Endothelial cell of umbilical vein (primary cell): ENCODE measurements around the gene DCC. TPM values are rescaled to one million over a fixed set of nuclear protein-coding genes. Genes with fewer than 3 reads are reported as not detected.

ENCODE experiments used
- BruUV-seq: library from RNA; stranded (reverse); fragments of 400-500 nt; replicated peaks from 2 replicates; lab custom pipeline; 2021; lab: Mats Ljungman, UMichigan
- CTCF ChIA-PET: fragments of 300-600, 350-600 bp; sonication (Branson Sonifier 250); formaldehyde crosslinking; loops from one replicate; lab custom pipeline; 2021; ENCODE audit warnings: antibody characterized with exemption, inconsistent platforms; lab: Charles Lee
- POLR2A ChIA-PET: fragments of 300-600, 350-600 bp; sonication (Branson Sonifier 250); formaldehyde crosslinking; loops from one replicate; lab custom pipeline; 2021; ENCODE audit warnings: antibody characterized with exemption, inconsistent platforms; lab: Charles Lee
- DNase-seq: peaks from one replicate; pipeline ENCODE4 v3.0.0-alpha.2; 2011; ENCODE audit warnings: low read depth, low spot score
- FAIRE-seq: peaks from 2 replicates; lab custom pipeline; 2011; peaks lifted over from hg19 to GRCh38; lab: Jason Lieb, UNC
- H2AFZ ChIP-seq: 2 replicates; pipeline ENCODE4 v1.6.0; 2012; ENCODE audit warnings: low read depth, low read length, control low read depth, inconsistent platforms
- H3K27ac ChIP-seq: 2 replicates; pipeline ENCODE4 v1.5.1; 2011; ENCODE audit warnings: low read depth, mild to moderate bottlenecking, control low read depth, low read length, moderate library complexity; ENCODE audit not compliant: insufficient read depth
- H3K27me3 ChIP-seq, 2 experiments: 2 replicates each; pipeline versions ENCODE4 v1.6.0 to v1.6.1; 2011; ENCODE audit warnings: low read length in 2 of 2, mixed read lengths in 1 of 2; ENCODE audit not compliant: control insufficient read depth in 2 of 2, insufficient read depth in 2 of 2
- H3K36me3 ChIP-seq, 2 experiments: 2 replicates in 1 of 2; 3 replicates in 1 of 2; pipeline ENCODE4 v1.5.1; 2011; ENCODE audit warnings: low read length in 2 of 2, mild to moderate bottlenecking in 1 of 2, moderate library complexity in 1 of 2; ENCODE audit not compliant: control insufficient read depth in 2 of 2, insufficient read depth in 2 of 2; ENCODE audit errors: extremely low read depth in 1 of 2
- H3K4me1 ChIP-seq: 3 replicates; pipeline ENCODE4 v1.5.1; 2011; ENCODE audit warnings: mild to moderate bottlenecking, low read length; ENCODE audit not compliant: control insufficient read depth, insufficient read depth; ENCODE audit errors: extremely low read depth
- H3K4me2 ChIP-seq: 2 replicates; pipeline ENCODE4 v1.6.1; 2011; ENCODE audit warnings: low read length, control low read depth, mixed read lengths; ENCODE audit not compliant: insufficient read depth
- H3K4me3 ChIP-seq, 3 experiments: fragments of 200-600 bp in 1 of 3; sonication (generic), shearing (Covaris generic) in 1 of 3; replicated peaks in 1 of 3; 2 replicates each; pipeline ENCODE4 v1.5.1; 2011 to 2016; ENCODE audit warnings: control low read depth in 3 of 3, low read length in 3 of 3, mild to moderate bottlenecking in 2 of 3, inconsistent platforms in 1 of 3, low read depth in 1 of 3, moderate library complexity in 1 of 3; ENCODE audit not compliant: insufficient read depth in 1 of 3
- H3K79me2 ChIP-seq: 2 replicates; pipeline ENCODE4 v1.6.0; 2012; ENCODE audit warnings: low read length, inconsistent platforms; ENCODE audit not compliant: control insufficient read depth, insufficient read depth
- H3K9ac ChIP-seq: replicated peaks from 2 replicates; pipeline ENCODE3; 2011; ENCODE audit warnings: low read length, control low read depth; ENCODE audit not compliant: insufficient read depth; ENCODE audit errors: extremely low read depth
- H3K9me1 ChIP-seq: replicated peaks from 3 replicates; pipeline ENCODE4 v1.6.0; 2011; ENCODE audit warnings: mild to moderate bottlenecking, low read length; ENCODE audit not compliant: control insufficient read depth, insufficient read depth; ENCODE audit errors: extremely low read depth
- H3K9me3 ChIP-seq: replicated peaks from 2 replicates; pipeline ENCODE4 v1.5.1; 2012; ENCODE audit warnings: low read length, inconsistent platforms; ENCODE audit not compliant: control insufficient read depth, insufficient read depth
- H4K20me1 ChIP-seq: replicated peaks from 2 replicates; pipeline ENCODE3; 2011; ENCODE audit warnings: mild to moderate bottlenecking, low read length; ENCODE audit not compliant: control insufficient read depth, insufficient read depth; ENCODE audit errors: extremely low read depth
- CTCF ChIP-seq, 2 donors: IDR thresholded peaks; 1 replicate in 1 of 2; 2 replicates in 1 of 2; pipeline ENCODE4 v1.5.1; 2011; ENCODE audit warnings: low read length in 2 of 2, mild to moderate bottlenecking in 2 of 2, moderate library complexity in 2 of 2, control low read depth in 1 of 2, inconsistent platforms in 1 of 2, low read depth in 1 of 2; ENCODE audit not compliant: insufficient read depth in 1 of 2; ENCODE audit errors: extremely low read depth in 1 of 2
- EZH2 ChIP-seq: IDR thresholded peaks from 2 replicates; pipeline ENCODE4 v1.6.1; 2012; ENCODE audit warnings: borderline replicate concordance, low read depth, mild to moderate bottlenecking, moderate library complexity, low read length, inconsistent platforms; ENCODE audit not compliant: severe bottlenecking
- FOS ChIP-seq: IDR thresholded peaks from 2 replicates; pipeline ENCODE4 v1.6.1; 2011; ENCODE audit warnings: mild to moderate bottlenecking, low read length, moderate library complexity, borderline replicate concordance; ENCODE audit not compliant: insufficient read depth
- GATA2 ChIP-seq: IDR thresholded peaks from 2 replicates; pipeline ENCODE4 v1.7.0; 2011; ENCODE audit warnings: low read depth, mild to moderate bottlenecking, moderate library complexity, mixed read lengths, low read length; ENCODE audit not compliant: insufficient read length, insufficient read depth
- JUN ChIP-seq: IDR thresholded peaks from 2 replicates; pipeline ENCODE4 v1.6.1; 2011; ENCODE audit warnings: borderline replicate concordance, low read depth; ENCODE audit not compliant: insufficient read length, insufficient read depth
- MYC ChIP-seq: IDR thresholded peaks from one replicate; pipeline ENCODE4 v1.6.1; 2011; ENCODE audit warnings: mild to moderate bottlenecking, low read depth, low read length
- POLR2A ChIP-seq: IDR thresholded peaks from 2 replicates; pipeline ENCODE4 v1.6.1; 2012; ENCODE audit warnings: low read depth, mild to moderate bottlenecking, control low read depth, low read length
- POLR2AphosphoS5 ChIP-seq: IDR thresholded peaks from 2 replicates; pipeline ENCODE4 v1.6.1; 2012; ENCODE audit warnings: low read depth, mild to moderate bottlenecking, control low read depth, low read length, moderate library complexity; ENCODE audit not compliant: insufficient read depth
- dilution Hi-C: fragments of 300-500 bp; cut with MboI; formaldehyde crosslinking; loops from one replicate; pipeline ENCODE4 v1.15.0; 2019; ENCODE audit warnings: low sequenced_read_pairs; ENCODE audit not compliant: extremely low pct_ligation_motif_present
- intact Hi-C: fragments of 100-400 bp; cut with micrococcal nuclease; formaldehyde crosslinking; loops from one replicate; pipeline ENCODE4 v1.10.0; 2022
- polyA plus RNA-seq, 4 experiments: library from polyadenylated mRNA; depleted of rRNA in 3 of 4; stranded (reverse) in 3 of 4; unstranded in 1 of 4; fragments of >200 nt; gene quantifications; 2 replicates each; pipeline versions ENCODE4 v1.2.1 to v1.2.3, GENCODE V29; 2011 to 2012; ENCODE audit warnings: missing spikeins in 1 of 4
- total RNA-seq: library from RNA; stranded (reverse); gene quantifications from 2 replicates; pipeline ENCODE4 v1.2.3, GENCODE V29; 2021
- TF ChIP-seq, protein P1 (sequence below): IDR thresholded peaks from 2 replicates; pipeline ENCODE4 v1.6.1; 2011; ENCODE audit not compliant: insufficient read depth, insufficient read length

DCC gene
- total and polyA plus RNA-seq, 2 donors (not counting 3 experiments of a cell fraction or from before 2014, with no cell fraction given), result not detected

DNA sequence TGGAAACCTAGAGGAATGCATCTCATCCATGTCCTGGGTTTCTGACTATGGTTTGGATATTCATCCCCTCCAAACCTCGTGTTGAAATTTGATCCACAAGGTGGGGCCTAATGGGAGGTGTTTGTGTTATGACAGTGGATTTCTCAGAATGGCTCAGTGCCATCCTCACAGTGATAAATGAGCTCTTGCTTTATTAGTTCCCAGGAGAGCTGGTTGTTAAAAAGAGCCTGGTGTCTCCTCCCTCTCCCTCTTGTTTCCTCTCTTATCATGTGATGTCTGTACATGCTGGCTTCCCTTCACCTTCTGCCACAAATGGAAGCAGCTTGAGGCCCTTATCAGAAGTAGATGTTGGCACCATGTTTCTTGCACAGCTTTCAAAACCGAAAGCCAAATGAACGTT lies 424.3 kb downstream of the DCC start:
- no peak overlapping the region for H3K9ac ChIP-seq
- DNase-seq, result no peak
- no TSS peak for BruUV-seq
- CTCF ChIA-PET, result no interaction called here
- no peak overlapping the region for H3K4me2 ChIP-seq
- H3K9me3 ChIP-seq, result peaks cover 4% of the 10 kb centered on the region
- dilution Hi-C loops, result no loop called here
- no peak overlapping the region for H3K27ac ChIP-seq
- no peak for FAIRE-seq
- intact Hi-C loops, result no loop called here
- no peaks in the 10 kb centered on the region for H3K27me3 ChIP-seq
- no peaks in the 10 kb centered on the region for H3K79me2 ChIP-seq
- TF ChIP-seq GATA2 (no peak), JUN (no peak), MYC (no peak), POLR2A (no peak), EZH2 (no peak), FOS (no peak), POLR2AphosphoS5 (no peak), CTCF (IDR thresholded peaks at IDR 0.05; ENCODE audit: extremely low read depth in 1 of 2, insufficient read depth in 1 of 2, low read depth in 1 of 2, low read length in 2 of 2) (no peak)
- TF ChIP-seq, protein P1, sequence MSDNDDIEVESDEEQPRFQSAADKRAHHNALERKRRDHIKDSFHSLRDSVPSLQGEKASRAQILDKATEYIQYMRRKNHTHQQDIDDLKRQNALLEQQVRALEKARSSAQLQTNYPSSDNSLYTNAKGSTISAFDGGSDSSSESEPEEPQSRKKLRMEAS, result no peak
- H3K4me1 ChIP-seq, result no peaks in the 10 kb centered on the region
- H3K4me3 ChIP-seq, result no peak overlapping the region
- H2AFZ ChIP-seq, result no peak overlapping the region
- no peaks in the 10 kb centered on the region for H4K20me1 ChIP-seq
- no peaks in the 10 kb centered on the region for H3K9me1 ChIP-seq
- no peaks in the 10 kb centered on the region for H3K36me3 ChIP-seq
- POLR2A ChIA-PET, result no interaction called here
